PC-3 (cell line): ENCODE measurements around the gene PLXNA2.

Experiments used
- CTCF ChIP-seq: fragments of 300-600 bp; sonication (generic); conservative IDR thresholded peaks from 2 replicates; pipeline ENCODE4 v1.5.1; 2017; ENCODE audit warnings: antibody characterized with exemption, low read depth, mild to moderate bottlenecking, low read length
- EZH2 ChIP-seq: fragments of 300-600 bp; sonication (generic); IDR thresholded peaks from one replicate; pipeline ENCODE4 v1.6.1; 2017; ENCODE audit warnings: antibody characterized with exemption, mild to moderate bottlenecking, low read length; ENCODE audit not compliant: unreplicated experiment

DNA sequence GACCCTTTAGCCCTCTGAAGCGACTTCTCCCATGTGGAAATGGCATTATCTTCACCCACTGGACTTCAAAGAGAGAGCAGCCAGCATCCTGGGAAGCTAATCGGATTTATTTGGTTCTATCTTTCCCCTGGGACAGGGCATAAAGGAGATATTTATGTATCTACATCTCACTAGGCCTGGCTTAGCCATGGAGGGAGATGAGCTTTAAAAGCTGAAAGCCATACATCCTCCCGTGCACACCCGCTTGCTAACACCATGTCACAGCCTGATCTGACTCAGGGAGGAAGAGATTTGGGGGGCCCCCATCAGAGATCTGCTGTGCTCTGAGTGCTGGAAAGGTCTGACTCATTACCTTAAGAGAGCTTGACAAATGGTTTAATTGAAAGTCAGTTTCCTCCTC, 155.9 kb downstream of the PLXNA2 start:
- no peak for TF ChIP-seq CTCF
- no peak for TF ChIP-seq EZH2
